Measurements from ENCODE around the gene MAGI1. TPM values are rescaled to one million over a fixed set of nuclear protein-coding genes. Genes with fewer than 3 reads are reported as not detected.
"Not testable (repeated sequence)": the region's sequence is repeated elsewhere in the genome, so short reads cannot be mapped to it uniquely, and the experiment has no call there.

MAGI1 gene
- total RNA-seq, 1 donor from 2014 or later, result 45.3 TPM

DNA sequence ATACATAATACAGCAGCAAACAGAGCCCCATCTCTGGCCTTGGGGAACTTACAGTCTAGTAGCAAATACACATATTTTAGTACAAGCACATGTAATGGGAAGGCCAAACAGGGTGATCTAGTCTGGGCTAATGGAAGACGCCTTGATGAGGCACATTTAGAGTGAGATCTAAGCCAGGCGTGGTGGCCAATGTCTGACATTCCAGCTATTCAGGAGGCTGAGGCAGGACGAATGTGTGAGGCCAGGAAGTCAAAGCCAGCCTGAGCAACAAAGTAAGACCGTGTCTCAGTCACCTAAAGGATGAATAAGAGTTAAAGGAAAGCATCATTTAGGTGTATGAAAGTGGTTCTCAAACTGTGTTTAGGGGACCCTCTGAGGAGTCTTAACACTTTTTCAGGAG, 291.9 kb downstream of the MAGI1 start:
- no peak for DNase-seq

DNA sequence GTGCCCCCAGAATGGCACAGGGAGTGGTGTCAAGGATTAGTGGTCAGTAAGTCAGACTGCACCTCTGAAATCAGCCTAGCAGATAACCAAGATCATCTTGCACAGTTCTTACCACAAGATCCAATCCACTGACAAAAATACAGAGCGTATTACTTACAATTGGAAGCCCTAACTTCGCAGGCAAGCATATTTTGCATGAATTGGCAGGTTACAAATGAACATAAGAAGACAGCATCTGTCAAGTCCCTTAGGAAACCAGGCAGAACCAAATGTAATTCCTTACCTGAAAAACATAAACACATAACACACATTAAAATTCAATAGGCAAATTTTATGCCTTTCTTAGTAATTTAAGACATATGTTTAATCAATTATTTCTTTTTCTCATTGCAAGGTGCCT, 293.4 kb downstream of the MAGI1 start:
- no peak for DNase-seq

DNA sequence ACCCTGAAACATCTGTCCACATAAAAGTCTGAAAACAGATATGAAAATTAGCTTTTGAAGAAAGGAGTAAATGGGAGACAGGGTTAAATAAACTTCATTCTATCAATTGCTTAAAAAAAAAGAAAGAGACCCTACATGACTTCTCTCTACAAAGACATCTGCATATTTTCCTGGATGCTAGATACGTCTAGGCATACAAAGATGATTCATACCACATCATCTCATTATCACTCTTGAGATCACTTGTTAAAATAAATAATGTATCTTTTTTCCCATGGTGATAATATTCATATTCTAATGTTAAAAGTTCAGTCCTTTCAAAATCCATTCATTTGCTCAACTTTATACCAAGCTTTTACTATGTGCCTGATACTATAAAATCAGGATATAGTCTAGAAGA, 295.8 kb downstream of the MAGI1 start:
- no peak for DNase-seq

DNA sequence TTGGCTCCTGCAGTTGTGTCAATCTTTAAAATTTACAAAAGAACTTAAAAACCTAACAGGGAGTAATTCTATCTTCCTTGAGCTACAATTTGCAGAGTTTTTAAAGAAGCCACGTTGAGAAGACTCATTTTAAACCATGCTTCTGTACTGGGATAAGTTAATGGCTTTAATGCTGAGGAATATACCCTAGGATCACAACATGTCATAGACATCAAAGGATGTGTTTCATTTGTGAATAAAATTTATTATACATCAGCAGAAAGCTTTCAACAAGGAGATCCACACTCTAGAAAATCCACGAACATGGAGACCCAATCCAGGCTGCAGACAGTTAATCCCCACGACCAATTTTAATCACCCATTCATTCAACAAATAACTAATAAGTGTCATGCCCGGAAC, 297.2 kb downstream of the MAGI1 start:
- no peak for DNase-seq

DNA sequence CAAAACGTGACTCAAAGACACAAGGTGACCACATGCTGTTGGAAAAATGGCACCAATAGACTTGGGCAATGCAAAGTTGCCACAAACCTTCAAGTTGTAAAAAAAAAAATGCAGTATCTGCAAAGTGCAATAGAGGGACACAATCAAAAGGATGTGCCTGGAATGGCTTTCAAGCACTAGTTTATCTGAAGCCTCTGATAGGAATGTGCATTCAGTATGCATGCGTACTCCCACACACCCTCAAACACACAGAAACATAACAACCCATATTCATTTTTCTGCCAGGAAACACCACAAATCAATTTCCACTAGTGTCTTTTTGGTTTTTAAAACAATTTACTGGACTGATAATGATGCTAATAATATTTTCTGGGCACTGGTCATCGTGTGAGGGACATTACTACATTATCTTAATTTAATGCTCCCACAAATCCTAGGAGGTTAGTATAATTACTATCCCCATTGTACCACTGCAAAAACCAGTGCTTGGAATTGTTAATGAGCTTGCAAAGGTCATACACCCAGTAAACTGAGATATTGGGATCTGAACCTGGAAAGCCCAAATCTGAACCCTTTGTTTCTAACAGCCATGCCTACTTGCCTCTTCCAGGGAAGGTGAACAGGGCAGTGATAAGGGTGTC, 298.7 kb downstream of the MAGI1 start:
- DNase-seq, result no peak

DNA sequence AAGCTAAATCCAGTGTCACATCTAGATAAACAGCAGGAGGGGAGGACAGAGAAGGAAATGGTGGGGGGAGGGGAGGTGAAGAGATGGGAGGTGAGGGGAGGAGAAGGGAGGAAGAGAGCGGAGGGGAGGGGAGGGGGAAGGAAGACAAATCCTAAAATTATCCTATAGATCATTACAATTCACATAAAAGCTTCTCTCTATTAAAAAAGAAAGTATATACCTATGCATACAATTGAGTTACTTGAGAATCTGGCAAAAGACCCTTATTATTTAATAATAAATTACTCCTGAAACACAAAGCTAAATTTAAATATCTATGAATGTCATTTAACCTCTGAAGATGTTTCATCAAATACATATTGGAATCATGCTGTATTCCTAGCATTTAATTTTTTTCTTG, 303.9 kb downstream of the MAGI1 start:
- DNase-seq, result no peak

DNA sequence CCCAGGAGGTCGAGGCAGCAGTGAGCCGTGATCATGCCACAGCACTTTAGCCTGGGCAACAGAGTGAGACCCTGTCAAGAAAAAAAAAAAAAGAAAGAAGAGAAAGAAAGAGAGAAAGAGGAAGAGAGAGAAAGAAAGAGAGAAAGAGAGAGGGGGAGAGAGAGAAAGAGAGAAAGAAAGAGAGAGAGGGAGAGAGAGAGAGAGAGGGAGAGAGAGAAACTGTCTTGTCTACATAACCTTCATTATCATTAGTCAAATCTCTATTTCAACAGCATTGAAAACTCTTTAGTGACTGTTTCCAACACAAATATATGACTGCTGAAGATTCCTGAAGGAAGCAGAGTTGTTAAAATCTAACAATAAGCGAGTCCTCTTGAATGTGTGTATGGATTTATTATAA, 304.3 kb downstream of the MAGI1 start:
- DNase-seq, result no peak

DNA sequence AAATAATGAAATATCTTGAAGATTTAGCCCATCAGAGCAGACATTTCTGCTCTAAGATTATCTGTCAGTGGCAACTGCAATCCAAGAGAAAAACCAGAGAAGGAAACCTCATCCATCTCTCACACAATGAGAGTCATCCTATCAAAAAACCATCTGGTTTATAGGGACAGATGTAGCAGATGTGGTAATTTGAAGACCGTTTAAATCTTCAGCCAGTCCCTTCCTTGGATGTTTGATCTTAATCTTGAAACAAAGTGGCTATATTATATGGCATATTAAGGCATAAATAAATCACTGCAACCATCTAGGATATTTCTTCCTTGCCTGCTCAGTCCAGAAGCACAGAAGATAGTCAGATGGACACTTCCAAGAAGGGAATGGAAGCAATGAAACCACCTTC, 305.3 kb downstream of the MAGI1 start:
- no peak for DNase-seq

DNA sequence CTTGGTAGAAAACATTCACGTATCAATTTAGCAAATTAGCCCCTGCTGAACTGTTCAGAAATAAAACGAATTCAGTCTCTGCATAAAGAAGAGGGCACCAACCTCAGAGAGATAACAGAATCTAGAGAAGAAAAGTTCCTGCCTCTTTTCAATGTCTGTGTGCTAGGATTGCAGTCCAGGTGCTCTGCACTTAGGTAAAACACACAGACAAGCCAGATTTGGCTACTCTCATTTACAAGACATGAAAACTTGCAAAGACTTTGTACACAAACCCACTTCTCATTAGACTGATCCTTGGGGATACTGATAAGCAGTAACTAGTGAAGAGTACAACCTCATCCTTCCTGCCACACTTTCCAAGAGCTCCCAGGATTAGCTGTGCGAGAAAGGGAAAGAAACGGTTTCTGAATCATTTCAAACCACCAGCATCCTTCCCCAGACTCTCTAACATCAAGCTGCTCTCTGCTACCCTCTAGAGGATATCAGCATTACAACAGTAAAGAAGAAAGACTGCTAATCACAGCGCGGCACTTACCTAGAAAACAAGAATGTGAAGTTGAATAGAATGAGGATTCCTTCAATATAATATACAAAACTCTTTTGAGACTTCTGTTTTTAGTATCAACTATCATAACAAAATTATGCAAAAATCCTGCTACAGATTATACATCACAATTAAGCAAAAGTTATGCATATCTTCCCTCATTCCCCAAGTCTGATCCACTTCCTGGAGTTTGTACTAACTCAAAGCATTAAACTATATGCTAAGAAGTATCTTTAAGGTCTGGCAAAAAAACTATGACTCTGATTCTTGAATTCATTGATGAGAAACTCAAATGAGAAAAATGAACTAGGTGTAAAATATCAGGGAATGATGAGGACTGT, 306.4 kb downstream of the MAGI1 start:
- DNase-seq, result peak; percentile 74

DNA sequence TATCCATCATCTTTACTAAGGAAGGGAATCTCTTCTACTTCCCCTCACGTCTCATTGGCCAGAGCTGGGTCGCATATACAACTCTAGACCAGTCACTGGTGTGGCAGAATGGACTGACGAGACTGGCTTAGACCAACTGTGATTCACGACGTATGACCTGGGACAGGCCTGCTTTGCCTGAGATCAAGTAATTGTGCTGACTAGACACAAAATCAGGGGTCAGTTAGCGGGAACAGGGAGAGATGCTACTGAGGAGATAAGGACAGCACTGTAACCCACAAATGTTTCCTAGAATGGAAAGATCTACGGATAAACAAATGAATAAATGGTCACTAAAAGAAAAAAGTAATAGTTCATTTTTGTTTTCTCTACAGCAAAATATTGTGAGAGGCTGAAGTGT, 308.3 kb downstream of the MAGI1 start:
- no peak for DNase-seq

DNA sequence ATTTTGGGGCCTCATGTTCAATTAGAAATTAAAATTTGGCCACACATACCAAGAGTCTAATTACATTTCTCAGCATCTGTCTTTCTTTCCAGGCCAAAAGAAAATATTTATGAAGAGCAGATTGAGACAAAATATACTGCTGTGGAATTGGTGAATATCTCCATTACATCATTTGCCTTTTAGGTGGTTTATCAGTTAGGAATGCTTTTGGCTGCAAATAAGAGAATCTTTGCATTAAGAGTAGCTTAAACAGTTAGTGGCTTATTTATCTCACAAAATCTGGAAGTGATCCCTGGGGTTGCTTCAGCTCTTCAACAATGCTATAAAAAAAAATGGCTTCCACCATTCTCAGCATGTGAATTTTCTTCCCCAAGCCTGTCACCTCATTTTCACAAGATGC, 308.7 kb downstream of the MAGI1 start:
- DNase-seq, result peak; percentile 87

DNA sequence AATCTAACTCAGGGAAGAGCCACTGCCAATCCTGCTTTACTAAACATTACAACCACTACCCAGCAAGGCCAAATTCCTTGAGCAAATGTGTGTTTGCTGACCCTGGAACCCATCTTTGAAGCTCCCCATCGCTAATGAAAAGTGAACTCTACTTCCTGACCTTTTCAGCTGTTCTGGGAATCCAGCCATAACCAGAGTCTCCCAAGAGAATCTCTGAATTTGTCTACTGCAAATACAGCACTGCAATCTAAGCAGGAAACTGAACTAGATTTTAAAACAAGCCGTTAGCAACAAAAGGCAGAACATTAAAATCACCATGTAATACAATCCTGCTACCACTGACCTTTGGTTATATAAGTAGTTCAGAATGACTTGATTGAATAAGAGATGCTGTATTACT, 309.2 kb downstream of the MAGI1 start:
- DNase-seq, result peak; percentile 87

DNA sequence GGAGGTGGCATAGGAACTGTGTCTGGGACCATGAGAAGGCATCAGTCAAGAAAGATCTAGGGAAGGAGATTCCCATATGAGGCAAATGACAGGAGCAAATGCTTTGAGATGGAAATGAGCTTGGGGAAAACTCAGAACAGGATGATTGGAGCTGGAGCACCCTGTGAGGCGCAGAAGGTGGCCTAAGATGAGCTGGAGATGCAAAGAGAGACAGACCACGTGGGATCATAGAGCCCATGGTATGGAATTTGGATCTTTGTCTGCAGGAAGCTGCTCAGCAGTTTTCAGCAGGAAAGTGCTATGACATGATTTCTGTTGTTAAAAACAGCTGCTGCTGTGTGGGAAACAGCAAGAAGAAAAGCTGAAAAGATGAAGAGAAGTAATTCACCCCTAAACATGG, 310.6 kb downstream of the MAGI1 start:
- peak; percentile 18 for DNase-seq

DNA sequence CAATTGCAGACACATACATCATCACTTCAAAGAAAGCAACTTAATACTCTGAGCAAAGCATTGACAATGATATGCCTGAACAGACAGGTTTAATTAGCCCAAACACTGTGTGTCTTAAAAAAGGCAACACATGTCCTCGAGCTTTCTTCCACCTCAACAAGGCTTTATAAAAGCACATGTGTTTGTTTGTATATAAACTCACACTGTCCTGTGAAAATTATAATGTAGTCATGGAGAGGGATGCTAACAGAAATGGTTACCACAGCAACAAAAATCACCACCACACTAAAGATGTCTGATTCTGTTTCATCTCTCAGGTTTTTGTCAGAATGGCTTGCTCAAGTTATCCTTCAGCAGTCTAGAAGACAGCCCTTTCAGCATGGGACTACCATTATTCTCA, 314.7 kb downstream of the MAGI1 start:
- DNase-seq, result no peak

DNA sequence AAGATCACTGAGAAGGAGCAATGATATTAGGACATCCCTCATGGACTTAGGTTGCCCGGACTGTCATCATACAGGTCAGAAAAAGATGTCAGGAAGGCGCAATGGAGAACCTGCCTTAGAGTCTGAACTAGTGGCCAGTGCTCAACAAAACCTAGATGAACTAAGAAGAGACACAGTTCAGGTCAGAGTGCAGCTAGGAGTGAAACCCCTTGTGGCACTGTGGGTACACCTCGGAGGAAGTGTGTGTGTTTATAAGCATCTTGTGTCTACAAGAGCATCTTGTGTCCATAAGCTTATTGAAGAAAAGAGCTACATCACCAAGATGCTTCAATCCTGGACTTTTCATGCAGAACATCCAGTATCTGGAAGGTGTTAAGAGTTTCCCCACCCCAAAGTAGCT, 315.7 kb downstream of the MAGI1 start:
- no peak for DNase-seq

DNA sequence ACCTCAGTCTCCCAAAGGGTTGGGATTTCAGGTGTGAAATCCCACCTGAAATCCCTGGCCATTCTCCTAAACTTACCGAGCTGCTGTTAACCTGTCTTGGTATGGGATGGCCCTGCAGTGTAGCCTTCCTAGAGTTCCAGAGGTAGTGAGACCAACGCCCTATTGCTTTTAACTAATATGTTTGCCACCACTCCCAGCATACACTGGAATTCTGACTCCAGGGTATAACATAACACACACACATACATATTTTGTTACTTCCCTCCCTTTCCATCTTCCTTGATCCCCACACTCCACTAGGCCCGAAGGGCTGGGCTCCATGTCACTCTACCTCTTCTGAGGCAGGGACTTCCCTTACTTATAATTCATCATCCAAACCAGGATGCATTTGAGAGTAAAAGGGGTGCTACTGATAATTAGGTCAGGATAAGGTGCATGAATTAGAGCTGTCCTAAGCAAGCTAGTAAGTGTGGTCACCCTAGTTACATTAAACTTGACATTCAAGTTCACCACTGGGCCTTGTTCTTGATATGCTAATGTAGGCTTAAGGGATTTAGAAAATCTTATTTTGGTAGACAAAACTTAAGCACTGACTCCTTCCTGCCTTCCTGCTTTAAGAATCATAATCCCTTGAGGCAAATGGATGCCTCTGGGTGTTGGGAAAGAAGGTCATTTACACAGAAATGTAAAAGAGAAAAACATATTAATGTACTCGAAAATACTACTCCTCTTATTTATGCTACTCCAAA, 317.6 kb downstream of the MAGI1 start:
- no peak for DNase-seq

DNA sequence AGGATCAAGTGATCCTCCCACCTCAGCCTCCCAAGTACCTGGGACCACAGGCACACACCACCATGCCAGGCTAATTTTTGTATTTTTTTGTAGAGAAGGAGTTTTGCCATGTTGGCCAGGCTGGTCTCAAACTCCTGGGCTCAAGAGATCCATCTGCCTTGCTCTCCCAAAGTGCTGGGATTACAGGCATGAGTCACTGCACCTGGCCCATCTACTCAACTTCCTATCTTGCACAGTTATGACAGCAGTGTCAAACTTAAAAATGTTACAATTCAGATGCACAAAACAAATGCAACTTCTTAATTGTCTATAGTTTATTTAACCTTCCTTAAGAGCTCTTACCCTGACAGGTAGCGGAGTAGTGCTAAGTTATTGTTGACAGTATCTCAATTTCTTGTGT, 319.1 kb downstream of the MAGI1 start:
- DNase-seq, result not testable (repeated sequence)

DNA sequence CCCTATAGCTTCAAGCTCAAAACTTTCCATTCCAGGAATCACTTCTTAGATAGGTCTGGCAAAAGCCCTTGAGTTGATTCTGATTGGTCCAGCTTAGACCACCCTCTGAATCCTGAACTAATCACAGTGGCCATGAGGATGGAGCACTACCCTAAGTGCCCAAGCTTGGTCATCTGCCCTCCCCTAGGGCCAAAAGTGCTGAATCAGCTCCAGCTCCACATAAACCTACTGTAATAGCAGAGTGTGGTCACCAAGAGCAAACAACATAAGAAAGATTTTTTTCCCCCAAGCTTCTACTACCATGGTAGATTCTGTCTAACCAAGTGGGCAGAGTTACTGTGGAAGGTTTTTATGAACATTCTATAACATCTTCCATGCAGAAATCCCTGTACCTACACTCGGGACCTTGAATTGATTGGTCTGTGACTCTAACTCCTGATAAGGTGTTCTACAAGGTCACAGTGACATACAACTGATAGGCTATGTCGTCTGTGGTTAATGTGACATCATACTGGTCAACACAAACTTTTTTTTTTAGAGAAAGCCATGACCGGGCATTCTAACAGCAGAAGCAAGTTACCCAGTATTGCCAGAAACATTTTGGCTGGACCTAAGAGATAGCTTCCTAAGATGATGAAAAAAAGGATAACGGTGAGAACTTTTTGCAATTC, 320.9 kb downstream of the MAGI1 start:
- DNase-seq, result no peak

DNA sequence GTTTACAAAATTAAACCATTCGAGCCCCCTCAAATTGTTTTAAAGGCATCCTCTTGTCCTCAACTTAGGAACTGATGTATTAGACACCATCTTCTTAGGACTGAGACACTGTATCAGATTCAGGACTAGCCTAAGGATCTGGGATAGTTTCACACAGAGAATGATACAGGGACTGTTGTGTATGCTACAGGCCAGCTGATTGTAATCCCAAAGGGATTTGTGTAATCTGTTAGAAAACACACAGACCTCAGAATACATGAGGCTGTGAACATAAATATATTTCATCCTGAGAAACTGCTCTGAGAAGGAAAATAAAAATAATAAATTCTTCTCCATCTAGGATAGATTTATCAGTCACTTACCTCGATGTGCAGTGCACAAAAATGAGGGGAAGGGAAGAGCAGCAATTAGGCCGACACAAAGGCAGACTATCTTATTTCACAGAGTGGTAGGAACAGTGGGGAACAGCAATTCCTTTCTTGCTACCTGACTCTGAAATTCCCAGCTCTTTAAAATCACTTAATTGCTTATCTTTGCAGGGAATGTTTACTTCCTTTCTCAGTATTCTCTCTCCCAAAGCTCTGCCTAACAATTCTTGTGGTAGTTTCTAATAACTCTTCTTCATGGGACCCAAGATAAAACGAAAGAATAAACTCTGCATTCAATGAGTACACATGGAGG, 322.5 kb downstream of the MAGI1 start:
- DNase-seq, result no peak

DNA sequence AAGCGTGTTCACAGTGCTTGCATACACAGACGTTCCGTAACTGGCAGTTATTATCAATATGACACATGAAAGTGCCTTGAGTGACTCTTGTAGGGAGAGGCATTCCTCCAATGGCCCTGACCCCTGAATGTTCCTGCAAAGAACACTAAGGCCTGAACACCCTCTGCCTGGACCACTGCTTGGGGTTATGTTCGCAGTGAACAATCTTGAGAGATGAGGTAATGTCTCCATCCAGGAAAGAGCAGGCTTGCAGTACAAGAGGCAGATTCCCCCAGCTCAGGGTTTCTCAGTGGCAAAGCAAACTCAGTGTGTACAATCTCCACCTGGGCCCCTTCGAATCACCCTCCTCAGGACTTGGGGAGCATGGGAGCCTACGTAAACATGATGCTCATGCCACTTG, 324.6 kb downstream of the MAGI1 start:
- peak; percentile 29 for DNase-seq

DNA sequence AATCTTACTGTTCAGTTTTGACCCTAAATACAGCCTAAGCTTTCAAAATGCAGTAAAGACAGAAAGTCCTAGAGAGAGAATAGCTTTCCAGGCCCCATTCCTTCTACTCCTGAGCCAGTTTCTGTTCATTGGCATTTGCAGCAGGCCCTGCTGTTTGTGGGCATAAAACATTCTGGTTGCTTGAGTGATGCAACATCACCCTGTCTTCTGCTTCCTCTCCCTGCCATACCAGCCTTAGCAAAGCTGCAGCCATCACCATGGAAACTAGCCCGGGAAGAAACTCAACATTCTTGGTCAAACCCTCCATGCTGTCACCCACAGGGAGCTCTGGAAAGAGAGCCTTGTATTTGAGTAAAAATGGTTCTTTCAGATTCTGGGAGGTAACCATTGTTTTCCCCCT, 325.7 kb downstream of the MAGI1 start:
- DNase-seq, result no peak

DNA sequence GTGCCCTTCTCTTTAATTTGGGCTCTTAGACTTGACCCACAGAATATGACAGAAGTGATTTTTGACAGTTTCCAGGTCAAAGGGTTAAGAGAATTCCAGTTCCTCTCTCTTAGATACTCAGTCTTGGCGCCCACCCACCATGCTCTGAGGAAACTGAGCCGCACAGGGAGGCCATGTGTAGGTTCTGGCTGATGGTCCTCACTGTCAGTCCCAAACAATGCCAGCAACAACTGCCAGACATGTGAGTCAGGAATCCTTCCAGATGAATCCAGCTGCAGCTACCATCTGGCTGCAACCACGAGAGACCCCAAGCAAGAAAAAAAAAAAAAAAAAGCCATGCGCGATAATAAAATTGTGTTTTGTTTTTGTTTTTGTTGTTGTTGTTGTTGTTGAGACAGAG, 326.6 kb downstream of the MAGI1 start:
- DNase-seq, result peak; percentile 88

Measured in skin of body (tissue), 2 donors.